ENCODE data around the gene PALS2. TPM values are rescaled to one million over a fixed set of nuclear protein-coding genes. Genes with fewer than 3 reads are reported as not detected.
A peak's percentile ranks its signal among the peaks of the same experiment; 100 is the strongest.

PALS2 gene
- total RNA-seq, 1 donor from 2014 or later: 35.8 TPM

GRCh38 chr7:24570983-24571382 lies 2.3 kb upstream of the PALS2 start:
- Mint-ChIP-seq H3K4me1 (peaks cover 14% of the 10 kb centered on the region), H3K36me3 (ENCODE audit: low read depth) (no peaks in the 10 kb centered on the region), H3K9me3 (no peaks in the 10 kb centered on the region), H3K27me3 (ENCODE audit: low read depth) (peaks cover 47% of the 10 kb centered on the region), H3K4me3 (peak overlapping the region; percentile 95), H3K27ac (ENCODE audit: unreplicated experiment) (no peak overlapping the region)
- no peak for TF ChIP-seq CTCF (conservative IDR thresholded peaks at IDR 0.05)
- DNase-seq (ENCODE audit: low read depth, low spot score): no peak

GRCh38 chr7:24572016-24572392 lies 1.2 kb upstream of the PALS2 start:
- H3K36me3 Mint-ChIP-seq (ENCODE audit: low read depth): no peaks in the 10 kb centered on the region
- H3K4me3 Mint-ChIP-seq: peak overlapping the region; percentile 95
- H3K27me3 Mint-ChIP-seq (ENCODE audit: low read depth): peaks cover 47% of the 10 kb centered on the region
- H3K4me1 Mint-ChIP-seq: peaks cover 19% of the 10 kb centered on the region
- no peaks in the 10 kb centered on the region for H3K9me3 Mint-ChIP-seq
- TF ChIP-seq CTCF (conservative IDR thresholded peaks at IDR 0.05): no peak
- H3K27ac Mint-ChIP-seq (ENCODE audit: unreplicated experiment): no peak overlapping the region
- no peak for DNase-seq (ENCODE audit: low read depth, low spot score)

DNA sequence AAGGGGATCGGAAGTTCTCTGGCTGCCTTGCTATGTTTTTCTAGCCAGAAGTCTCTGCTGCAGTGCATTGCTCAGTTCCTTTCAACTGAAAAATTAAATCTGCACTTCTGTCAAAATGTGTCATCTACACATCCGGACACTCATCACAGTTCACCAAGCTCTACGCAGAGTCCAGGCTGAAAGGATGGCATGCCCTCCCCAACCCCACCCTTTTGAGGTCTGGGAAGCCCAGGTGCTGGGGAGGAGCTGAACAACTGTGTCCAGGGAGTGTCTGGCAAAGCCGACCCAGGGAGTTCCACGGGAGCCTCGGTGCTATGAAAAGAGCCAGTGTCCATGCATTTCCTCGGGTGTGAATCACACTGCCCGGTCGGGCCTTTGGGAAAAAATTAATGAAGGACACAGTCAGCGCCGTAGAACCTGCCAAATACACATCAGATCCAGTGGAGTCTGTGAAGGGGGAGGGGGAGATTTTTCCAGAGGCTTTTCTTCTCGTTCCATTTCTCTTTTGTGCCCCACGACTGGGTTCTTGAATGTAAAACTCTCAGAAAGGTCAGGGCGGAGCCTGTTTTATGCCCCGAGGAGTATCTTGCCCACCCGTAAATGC lies 757 bp upstream of the PALS2 start:
- Mint-ChIP-seq H3K9me3 (no peaks in the 10 kb centered on the region), H3K36me3 (ENCODE audit: low read depth) (no peaks in the 10 kb centered on the region), H3K27ac (ENCODE audit: unreplicated experiment) (no peak overlapping the region), H3K27me3 (ENCODE audit: low read depth) (peaks cover 47% of the 10 kb centered on the region), H3K4me1 (peaks cover 22% of the 10 kb centered on the region), H3K4me3 (peak overlapping the region; percentile 95)
- no peak for TF ChIP-seq CTCF (conservative IDR thresholded peaks at IDR 0.05)
- peak; percentile 14 for DNase-seq (ENCODE audit: low read depth, low spot score)

- DNase-seq (ENCODE audit: low read depth, low spot score): peak; percentile 56
- Mint-ChIP-seq H3K4me3 (peak overlapping the region; percentile 95), H3K4me1 (peaks cover 23% of the 10 kb centered on the region), H3K27ac (ENCODE audit: unreplicated experiment) (peak overlapping the region; percentile 97), H3K9me3 (no peaks in the 10 kb centered on the region), H3K36me3 (ENCODE audit: low read depth) (no peaks in the 10 kb centered on the region), H3K27me3 (ENCODE audit: low read depth) (peaks cover 40% of the 10 kb centered on the region)
- no peak for TF ChIP-seq CTCF (conservative IDR thresholded peaks at IDR 0.05)
Measured at GRCh38 chr7:24573554-24574338, 494 bp downstream of the PALS2 start.

DNA sequence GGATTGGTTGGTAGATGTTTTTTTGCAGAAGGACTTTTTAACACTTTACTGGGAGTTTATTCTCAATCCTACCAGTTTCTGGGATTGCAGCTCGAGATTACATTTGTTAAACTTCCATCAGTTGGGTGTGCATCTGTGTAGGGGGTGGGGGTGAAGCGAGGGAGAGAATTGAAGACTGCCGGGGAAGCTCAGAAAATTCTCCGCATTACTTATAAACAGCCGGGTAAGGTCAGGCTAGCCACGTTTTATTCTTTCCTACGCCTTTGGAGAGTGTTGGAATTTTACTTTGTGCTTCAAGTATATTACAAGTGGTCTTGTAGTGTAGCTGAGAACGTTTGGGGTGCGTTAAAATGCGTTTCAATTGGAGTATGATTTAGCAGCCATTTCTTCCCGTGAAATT lies 1.1 kb downstream of the PALS2 start:
- peaks cover 23% of the 10 kb centered on the region for H3K4me1 Mint-ChIP-seq
- peak overlapping the region; percentile 97 for H3K27ac Mint-ChIP-seq (ENCODE audit: unreplicated experiment)

More for the DNA sequence above, 1.1 kb downstream of the PALS2 start:
- Mint-ChIP-seq H3K36me3 (ENCODE audit: low read depth) (no peaks in the 10 kb centered on the region), H3K27me3 (ENCODE audit: low read depth) (peaks cover 34% of the 10 kb centered on the region), H3K9me3 (no peaks in the 10 kb centered on the region), H3K4me3 (peak overlapping the region; percentile 95)
- TF ChIP-seq CTCF (conservative IDR thresholded peaks at IDR 0.05): no peak
- no peak for DNase-seq (ENCODE audit: low read depth, low spot score)
